T-helper 1 cell treated with Interleukin-12 subunit alpha and Interleukin-12 subunit beta and Interleukin-4 antibody, amounts not matched to agents 30 μg/mL and 1 μg/mL, for 36 hours (primary cell): Measurements from ENCODE around the gene CENPX.
A peak's percentile ranks its signal among the peaks of the same experiment; 100 is the strongest.
"Not testable (repeated sequence)": the region's sequence is repeated elsewhere in the genome, so short reads cannot be mapped to it uniquely, and the experiment has no call there.

Experiments
- H3K27ac Mint-ChIP-seq: one replicate; pipeline ENCODE4 v1.8.0; 2021; ENCODE audit warnings: mild to moderate bottlenecking, mixed read lengths
- H3K27me3 Mint-ChIP-seq: one replicate; pipeline ENCODE4 v1.8.0; 2021; ENCODE audit warnings: low read depth, mixed read lengths
- H3K36me3 Mint-ChIP-seq: one replicate; pipeline ENCODE4 v1.8.0; 2021; ENCODE audit warnings: low read depth, mixed read lengths
- H3K4me1 Mint-ChIP-seq: one replicate; pipeline ENCODE4 v1.8.0; 2021; ENCODE audit warnings: low read depth, mixed read lengths
- H3K4me3 Mint-ChIP-seq: one replicate; pipeline ENCODE4 v1.8.0; 2021; ENCODE audit warnings: mild to moderate bottlenecking, moderate library complexity, mixed read lengths
- H3K9me3 Mint-ChIP-seq: one replicate; pipeline ENCODE4 v1.8.0; 2021; ENCODE audit warnings: mixed read lengths

The CENPX gene

DNA sequence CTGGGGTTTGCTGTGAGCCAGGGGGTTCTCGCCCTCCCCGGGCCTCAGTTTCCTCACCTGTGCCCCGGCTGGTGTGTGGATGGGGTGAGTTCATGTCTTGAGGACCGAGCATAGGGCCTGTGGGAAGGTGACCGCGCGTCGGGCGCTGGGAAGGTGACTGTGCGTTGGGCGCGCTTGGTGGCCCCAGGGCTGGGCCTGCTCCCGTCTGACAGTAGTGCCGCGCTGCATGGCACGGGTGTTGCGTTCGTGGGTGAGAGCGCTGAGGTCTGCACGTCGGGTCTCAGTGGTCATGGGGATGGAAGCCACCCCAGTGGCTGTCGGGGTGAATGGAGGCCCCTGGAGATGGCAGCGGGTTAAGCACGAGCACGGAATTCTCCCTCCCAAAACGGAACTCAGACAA is 36.1 kb downstream of the CENPX start:
- H3K4me3 Mint-ChIP-seq: no peak overlapping the region
- peaks cover 4% of the 10 kb centered on the region for H3K4me1 Mint-ChIP-seq
- H3K9me3 Mint-ChIP-seq: no peaks in the 10 kb centered on the region
- H3K36me3 Mint-ChIP-seq: peaks cover 6% of the 10 kb centered on the region
- no peak overlapping the region for H3K27ac Mint-ChIP-seq
- H3K27me3 Mint-ChIP-seq: no peaks in the 10 kb centered on the region

DNA sequence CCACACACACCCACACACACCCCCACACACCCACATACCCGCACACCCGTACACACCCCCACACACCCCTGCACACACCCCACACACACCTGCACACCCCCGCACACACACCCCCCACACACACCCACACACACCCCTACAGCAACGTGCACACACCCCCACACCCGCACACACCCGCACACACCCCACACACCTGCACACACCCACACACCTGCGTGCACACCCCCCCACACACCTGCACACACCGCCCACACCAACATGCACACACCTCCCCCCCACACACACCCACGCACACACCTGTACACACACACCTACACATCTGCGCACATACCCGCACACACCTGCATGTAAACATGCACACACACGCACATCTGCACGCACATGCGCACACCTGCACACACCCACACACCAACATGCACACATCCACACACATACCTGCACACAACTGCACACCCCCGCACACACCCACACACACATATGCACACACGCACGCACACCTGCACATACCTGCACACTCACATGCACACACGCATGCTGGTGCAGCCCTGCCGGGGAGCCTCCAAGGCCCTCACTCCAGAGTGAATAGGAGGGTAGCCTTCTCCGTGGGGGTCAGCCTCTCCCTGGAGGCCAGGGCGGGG is 37.8 kb downstream of the CENPX start:
- Mint-ChIP-seq H3K4me1 (peaks cover 12% of the 10 kb centered on the region), H3K4me3 (no peak overlapping the region), H3K9me3 (no peaks in the 10 kb centered on the region), H3K27ac (no peak overlapping the region), H3K27me3 (no peaks in the 10 kb centered on the region), H3K36me3 (peaks cover 6% of the 10 kb centered on the region)

DNA sequence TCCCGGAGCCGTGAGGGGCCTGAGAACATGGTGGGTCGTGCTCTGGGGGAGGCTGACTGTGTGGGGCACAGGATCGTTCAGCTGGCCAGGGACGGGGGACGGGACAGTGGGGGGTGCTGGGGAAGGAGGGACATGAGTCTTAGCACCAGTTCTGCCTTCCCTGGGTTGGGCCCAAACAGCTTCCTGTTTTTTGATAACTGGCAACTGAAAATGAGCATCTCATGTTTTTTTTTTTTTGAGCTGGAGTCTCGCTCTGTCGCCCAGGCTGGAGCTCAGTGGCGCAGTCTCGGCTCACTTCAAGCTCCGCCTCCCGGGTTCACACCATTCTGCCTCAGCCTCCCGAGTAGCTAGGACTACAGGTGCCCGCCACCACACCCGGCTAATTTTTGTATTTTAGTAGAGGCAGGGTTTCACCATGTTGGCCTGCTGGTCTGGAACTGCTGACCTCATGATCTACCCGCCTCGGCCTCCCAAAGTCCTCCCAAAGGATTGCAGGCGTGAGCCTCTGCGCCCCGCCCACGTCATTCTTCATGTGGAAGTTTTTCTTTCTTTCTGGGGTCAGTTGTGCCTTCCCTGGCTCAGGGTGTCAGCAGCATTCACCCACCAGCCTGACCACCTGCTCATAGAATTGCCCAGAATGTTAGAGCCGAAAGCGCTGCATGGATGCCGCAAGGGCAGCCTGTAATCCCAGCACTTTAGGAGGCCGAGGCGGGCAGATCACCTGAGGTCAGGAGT is 38.9 kb downstream of the CENPX start:
- peaks cover 10% of the 10 kb centered on the region for H3K36me3 Mint-ChIP-seq
- peaks cover 19% of the 10 kb centered on the region for H3K4me1 Mint-ChIP-seq
- H3K27me3 Mint-ChIP-seq: no peaks in the 10 kb centered on the region
- H3K27ac Mint-ChIP-seq: no peak overlapping the region
- no peaks in the 10 kb centered on the region for H3K9me3 Mint-ChIP-seq
- H3K4me3 Mint-ChIP-seq: no peak overlapping the region

DNA sequence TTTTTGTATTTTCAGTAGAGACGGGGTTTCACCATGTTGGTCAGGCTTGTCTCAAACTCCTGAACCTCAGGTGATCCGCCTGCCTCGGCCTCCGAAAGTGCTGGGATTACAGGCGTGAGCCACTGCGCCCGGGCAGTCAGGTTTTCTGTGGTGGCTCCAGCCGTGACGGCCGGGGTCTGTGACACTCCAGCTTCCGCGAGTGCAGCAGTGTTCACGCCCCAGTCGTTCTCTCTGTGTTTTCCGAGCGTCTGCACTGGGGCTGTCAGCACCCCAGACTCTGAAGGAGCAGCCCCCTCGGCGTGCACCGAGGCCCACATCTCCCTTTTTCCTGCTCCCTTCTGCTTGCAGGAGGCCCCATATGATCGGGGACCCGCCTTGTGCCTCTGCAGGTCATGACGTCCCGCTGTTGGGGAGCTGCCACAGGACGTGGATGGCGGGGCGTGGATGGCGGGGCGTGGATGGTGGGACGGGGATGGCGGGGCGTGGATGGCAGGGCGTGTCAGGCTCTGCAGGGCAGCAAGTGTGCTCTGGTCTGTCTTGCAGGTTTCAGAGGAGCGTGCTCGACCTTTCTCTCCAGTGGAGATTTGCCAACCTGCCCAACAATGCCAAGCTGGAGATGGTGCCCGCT is 39.6 kb downstream of the CENPX start:
- Mint-ChIP-seq H3K9me3 (no peaks in the 10 kb centered on the region), H3K27ac (no peak overlapping the region), H3K4me1 (peaks cover 19% of the 10 kb centered on the region), H3K27me3 (no peaks in the 10 kb centered on the region), H3K4me3 (no peak overlapping the region), H3K36me3 (peaks cover 10% of the 10 kb centered on the region)

DNA sequence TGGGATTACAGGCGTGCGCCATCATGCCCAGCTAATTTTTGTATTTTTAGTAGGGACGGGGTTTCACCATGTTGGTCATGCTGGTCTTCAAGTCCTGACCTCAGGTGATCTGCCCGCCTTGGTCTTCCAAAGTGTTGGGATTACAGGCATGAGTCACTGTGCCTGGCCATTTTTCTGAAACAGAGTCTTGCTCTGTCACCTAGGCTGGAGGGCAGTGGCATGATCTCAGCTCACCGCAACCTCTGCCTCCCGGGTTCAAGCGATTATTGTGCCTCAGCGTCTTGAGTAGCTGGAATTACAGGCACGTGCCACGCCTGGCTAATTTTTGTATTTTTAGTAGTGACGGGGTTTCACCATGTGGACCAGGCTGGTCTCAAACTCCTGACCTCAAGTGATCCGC is 41.2 kb downstream of the CENPX start:
- not testable (repeated sequence) for H3K27ac Mint-ChIP-seq
- peaks cover 24% of the 10 kb centered on the region for H3K4me1 Mint-ChIP-seq
- H3K36me3 Mint-ChIP-seq: peaks cover 10% of the 10 kb centered on the region

DNA sequence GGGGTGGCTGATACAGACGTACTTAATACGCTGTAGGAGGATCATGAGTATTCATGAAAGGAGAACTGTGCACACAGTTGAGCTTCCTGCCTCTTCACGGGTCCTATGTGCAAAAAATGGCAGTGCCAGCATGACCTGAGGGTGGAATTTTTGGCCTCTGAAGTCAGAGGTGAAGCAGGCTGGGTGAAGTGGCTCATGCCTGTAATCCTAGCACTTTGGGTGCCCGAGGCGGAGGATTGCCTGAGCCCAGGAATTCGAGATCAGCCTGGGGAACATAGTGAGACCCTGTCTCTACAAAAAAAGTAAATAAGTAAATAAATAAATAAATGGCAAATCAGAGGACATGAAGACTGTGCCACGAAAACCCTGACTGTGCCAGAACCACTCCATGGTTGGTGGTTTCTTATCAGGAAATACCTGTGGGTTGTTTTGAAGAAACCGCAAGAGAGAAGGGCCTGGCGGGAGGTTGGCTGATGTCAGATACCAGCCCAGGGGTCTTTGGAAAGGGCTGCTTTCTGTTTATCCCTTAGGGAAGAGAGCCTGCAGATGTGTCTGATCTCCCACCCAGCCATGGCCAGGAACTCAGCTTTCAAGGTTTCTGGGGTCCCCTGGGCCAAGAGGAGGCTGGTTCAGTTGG is 41.9 kb downstream of the CENPX start:
- H3K9me3 Mint-ChIP-seq: no peaks in the 10 kb centered on the region
- no peak overlapping the region for H3K27ac Mint-ChIP-seq
- H3K27me3 Mint-ChIP-seq: no peaks in the 10 kb centered on the region
- H3K4me3 Mint-ChIP-seq: no peak overlapping the region
- H3K4me1 Mint-ChIP-seq: peaks cover 30% of the 10 kb centered on the region
- peaks cover 10% of the 10 kb centered on the region for H3K36me3 Mint-ChIP-seq

More for the DNA sequence above, 41.2 kb downstream of the CENPX start:
- not testable (repeated sequence) for H3K4me3 Mint-ChIP-seq, H3K27me3 Mint-ChIP-seq, H3K9me3 Mint-ChIP-seq

DNA sequence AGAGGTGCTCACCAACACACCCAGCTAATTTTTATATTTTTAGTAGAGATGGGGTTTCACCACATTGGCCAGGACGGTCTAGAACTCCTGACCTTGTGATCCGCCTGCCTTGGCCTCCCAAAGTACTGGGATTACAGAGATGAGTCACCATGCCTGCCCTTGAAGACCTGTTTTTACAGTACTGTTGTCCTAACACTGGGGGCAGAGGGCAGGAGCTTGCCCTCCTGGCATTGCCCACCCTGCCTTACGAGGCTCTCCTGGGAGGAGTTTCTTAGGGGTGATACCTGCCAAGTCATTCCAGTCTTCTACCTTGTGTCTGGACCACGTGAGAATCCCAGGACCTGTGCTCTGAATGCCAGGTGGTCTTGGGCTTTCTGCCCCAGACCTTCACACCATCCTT is 42.6 kb downstream of the CENPX start:
- Mint-ChIP-seq H3K36me3 (peaks cover 9% of the 10 kb centered on the region), H3K27me3 (peaks cover under 1% of the 10 kb centered on the region), H3K9me3 (peaks cover under 1% of the 10 kb centered on the region), H3K4me3 (no peak overlapping the region), H3K4me1 (peaks cover 30% of the 10 kb centered on the region), H3K27ac (no peak overlapping the region)

DNA sequence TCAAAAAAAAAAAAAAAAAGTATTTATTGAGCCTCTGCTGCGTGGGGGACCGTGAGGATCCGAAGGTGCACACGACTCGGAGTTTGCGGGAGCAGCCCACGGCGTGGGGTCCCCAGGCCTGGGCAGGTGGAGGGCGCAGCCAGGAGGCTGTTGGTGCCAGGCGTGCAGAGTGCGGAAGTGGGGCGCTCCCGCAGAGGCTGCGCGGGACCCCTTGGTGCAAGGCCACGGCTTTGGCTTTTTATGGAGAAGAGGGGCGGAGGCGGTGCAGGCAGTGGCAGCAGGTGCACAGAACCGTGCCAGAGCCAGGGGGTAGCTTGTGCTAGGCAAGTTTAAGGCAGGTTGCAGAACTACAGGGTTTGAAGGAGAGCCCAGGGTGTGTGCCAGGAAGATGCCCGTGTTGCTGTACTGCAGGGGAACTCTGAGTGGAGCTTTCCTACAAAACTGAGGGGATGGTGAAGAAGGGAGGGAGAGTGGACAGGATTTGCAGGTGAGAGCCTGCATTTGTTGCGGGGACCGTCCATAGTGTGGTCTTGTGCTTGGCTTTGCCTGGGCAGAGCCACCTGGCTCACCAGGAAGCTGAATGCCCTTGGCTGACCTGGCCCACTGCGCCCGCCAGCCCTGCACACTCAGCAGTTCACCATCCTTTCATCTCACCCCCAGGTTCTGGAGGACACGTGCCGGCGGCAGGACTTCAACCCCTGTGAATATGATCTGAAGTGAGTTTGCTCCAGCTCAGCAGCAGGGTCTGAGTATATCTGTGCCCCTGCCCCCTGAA is 44.0 kb downstream of the CENPX start:
- peak overlapping the region; percentile 69 for H3K27ac Mint-ChIP-seq
- H3K9me3 Mint-ChIP-seq: peaks cover 3% of the 10 kb centered on the region
- peaks cover 6% of the 10 kb centered on the region for H3K36me3 Mint-ChIP-seq
- peaks cover 30% of the 10 kb centered on the region for H3K4me1 Mint-ChIP-seq
- H3K27me3 Mint-ChIP-seq: peaks cover 3% of the 10 kb centered on the region
- peak overlapping the region; percentile 67 for H3K4me3 Mint-ChIP-seq

DNA sequence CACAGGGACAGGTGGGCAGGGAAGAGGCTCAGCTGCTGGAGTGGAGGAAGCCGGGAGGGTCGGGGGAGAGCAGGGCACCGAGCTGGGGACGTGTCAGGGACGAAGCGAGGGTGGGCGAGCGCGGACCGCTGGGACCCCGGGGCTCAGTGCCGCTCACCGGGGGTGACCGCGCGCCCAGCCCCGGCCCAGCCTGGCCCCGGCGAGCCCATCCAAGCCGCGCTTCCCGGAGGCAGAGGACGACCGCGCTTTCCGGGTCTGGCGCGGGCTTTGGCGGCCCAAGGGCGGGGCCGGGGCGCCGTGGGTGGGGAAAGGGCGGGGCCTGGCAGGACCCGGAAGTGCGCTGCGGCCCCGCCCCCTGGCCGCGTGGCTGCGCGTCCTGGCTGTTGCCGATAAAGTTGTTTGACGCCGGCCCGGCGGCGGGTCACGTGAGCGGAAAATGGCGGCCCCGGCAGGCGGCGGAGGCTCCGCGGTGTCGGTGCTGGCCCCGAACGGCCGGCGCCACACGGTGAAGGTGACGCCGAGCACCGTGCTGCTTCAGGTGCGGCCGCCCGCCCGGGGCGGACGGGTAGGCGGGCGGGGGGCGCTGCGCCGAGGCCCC is 45.4 kb downstream of the CENPX start, which contains the start of gene ASPSCR1:
Gene ASPSCR1, plus strand, starts transcription at position 419 of the 598 bp plus-strand sequence. Its CDS starts 18 bp downstream, at position 437.
- Mint-ChIP-seq H3K27ac (peak within 1 kb of the TSS; percentile 98), H3K36me3 (peaks cover 4% of the 10 kb centered on the region), H3K4me3 (peak within 1 kb of the TSS; percentile 99), H3K9me3 (peaks cover 3% of the 10 kb centered on the region), H3K4me1 (peaks cover 26% of the 10 kb centered on the region), H3K27me3 (peaks cover 3% of the 10 kb centered on the region)

DNA sequence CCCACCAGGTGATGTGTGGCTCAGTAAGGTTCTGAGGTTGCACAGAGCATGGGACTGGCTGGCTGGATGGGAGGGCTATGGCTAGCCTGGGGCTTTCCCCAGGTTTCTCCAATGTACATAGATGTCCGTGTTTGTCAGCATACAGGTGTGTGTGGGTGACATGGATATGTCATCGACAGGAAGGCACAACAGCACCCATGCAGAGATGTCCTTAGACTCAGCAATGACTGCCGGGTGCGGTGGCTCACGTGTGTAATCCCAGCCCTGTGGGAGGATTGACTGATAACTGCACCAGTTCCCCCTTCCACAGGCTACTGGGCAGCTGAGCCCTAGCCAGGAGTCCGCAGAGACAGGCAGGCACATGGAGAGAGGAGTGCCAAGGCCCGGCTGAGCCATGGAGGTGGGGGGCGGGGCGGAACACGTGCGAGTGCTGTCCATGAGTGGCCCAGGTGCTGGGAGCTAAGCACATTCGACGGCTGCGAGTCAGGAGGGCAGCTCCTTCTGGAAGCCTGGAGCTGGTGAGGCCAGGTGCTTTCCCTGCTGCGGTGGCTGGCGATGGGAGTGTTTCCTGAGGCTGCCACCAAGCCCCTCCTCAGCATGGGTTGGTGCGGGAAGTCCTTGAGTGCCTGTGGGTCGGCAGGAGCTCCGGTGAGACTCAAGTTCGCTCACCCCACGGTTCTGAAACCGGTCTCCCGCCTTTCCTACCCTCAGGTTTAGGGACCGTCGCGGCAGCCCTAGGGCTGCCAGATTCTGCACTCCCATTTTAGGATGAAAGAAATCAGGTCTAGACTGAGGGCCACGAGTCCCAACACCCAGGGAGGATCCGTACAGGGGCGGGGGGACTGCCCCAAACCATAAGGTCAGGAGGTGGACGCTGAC is 46.1 kb downstream of the CENPX start:
- H3K4me1 Mint-ChIP-seq: peaks cover 25% of the 10 kb centered on the region
- peaks cover 3% of the 10 kb centered on the region for H3K9me3 Mint-ChIP-seq
- H3K27me3 Mint-ChIP-seq: peaks cover 3% of the 10 kb centered on the region
- H3K27ac Mint-ChIP-seq: peak overlapping the region; percentile 98
- peaks cover 4% of the 10 kb centered on the region for H3K36me3 Mint-ChIP-seq
- H3K4me3 Mint-ChIP-seq: peak overlapping the region; percentile 99

DNA sequence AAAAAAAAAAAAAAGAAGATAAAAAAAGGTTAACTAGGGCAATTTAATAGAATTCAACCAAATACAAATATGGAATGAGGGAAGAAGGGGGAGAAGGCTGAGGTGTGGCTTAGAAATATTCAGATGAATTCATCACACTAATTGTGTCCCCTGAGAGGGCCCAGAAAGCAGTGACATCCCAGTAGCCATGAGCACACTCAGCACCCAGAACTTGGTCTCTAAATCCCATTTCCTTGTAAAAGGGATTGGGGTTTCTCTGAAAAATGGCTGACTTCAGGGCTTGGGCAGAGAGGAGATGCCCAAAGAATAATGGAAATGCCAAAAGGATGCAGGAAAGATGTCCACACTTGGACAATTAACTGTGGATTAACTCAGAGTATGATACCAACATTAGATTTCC is 49.2 kb downstream of the CENPX start:
- Mint-ChIP-seq H3K4me1 (peaks cover 11% of the 10 kb centered on the region), H3K4me3 (no peak overlapping the region), H3K27me3 (peaks cover 3% of the 10 kb centered on the region), H3K9me3 (peaks cover 3% of the 10 kb centered on the region), H3K36me3 (no peaks in the 10 kb centered on the region), H3K27ac (no peak overlapping the region)

DNA sequence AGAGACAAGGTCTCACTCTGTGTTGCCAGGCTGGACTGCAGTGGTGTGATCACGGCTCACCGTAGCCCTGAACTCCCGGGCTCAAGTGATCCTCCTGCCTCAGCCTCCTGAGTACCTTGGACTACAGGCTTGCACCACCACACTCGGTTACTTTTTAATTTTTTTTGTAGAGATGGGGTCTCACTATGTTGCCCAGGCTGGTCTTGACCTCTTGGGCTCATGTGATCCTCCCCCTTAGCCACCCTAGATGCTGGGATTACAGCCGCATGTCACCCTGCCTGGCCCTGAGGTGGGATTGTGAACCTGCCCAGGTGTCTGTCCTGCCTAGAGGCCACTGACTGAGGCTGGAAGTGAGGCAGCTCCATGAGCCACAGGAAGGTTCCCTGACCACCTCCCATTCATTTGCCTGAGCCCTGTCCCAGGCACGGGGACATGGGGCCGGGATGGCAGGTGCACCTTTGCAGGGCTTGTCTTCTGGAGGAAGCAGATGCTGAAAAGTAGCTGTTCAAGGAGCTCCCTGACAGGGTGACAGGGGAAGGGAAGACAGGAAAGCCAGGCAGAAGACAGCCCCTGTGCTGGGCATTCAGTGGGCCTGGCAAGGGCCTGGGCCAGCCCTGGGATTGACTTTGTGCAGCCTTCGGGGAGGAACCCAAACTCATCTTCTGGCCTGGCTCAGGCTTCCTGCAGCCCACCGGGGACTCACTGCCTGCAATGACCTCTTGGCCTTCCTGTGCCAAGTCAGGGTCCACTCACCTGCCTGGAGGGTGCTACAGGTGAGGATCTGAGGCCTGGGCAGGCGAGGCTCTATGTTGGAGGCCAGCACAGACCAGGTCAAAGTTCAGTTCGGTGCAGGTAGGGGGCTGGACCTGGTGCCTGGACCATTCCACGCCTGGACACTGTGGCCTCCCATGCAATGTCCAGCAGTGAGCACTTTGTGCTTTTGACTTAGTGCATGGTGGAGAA is 53.5 kb downstream of the CENPX start:
- no peak overlapping the region for H3K27ac Mint-ChIP-seq
- H3K27me3 Mint-ChIP-seq: peaks cover 10% of the 10 kb centered on the region
- peaks cover 3% of the 10 kb centered on the region for H3K4me1 Mint-ChIP-seq
- H3K9me3 Mint-ChIP-seq: no peaks in the 10 kb centered on the region
- no peak overlapping the region for H3K4me3 Mint-ChIP-seq
- H3K36me3 Mint-ChIP-seq: no peaks in the 10 kb centered on the region
